GM12864 (cell line): ENCODE measurements around the gene XRRA1.

Source experiments
- DNase-seq: peaks from one replicate; pipeline ENCODE4 v3.0.0-alpha.2; 2011; ENCODE audit warnings: low read depth
- H3K4me3 ChIP-seq: 2 replicates; pipeline ENCODE4 v1.5.1; 2011; ENCODE audit warnings: mild to moderate bottlenecking, low read depth, low read length, control low read depth
- CTCF ChIP-seq: IDR thresholded peaks from 2 replicates; pipeline ENCODE4 v1.5.1; 2011; ENCODE audit warnings: low read depth, mild to moderate bottlenecking, moderate library complexity, low read length, control low read depth, inconsistent platforms; ENCODE audit errors: missing control alignments

XRRA1 gene

GRCh38 chr11:74824285-74824982 lies 124.5 kb downstream of the XRRA1 start:
- TF ChIP-seq CTCF = no peak
- DNase-seq = no peak
- no peak overlapping the region for H3K4me3 ChIP-seq

GRCh38 chr11:74822170-74822569 lies 126.7 kb downstream of the XRRA1 start:
- H3K4me3 ChIP-seq = no peak overlapping the region
- no peak for TF ChIP-seq CTCF
- no peak for DNase-seq

GRCh38 chr11:74820763-74821162 lies 128.1 kb downstream of the XRRA1 start:
- H3K4me3 ChIP-seq = no peak overlapping the region
- no peak for DNase-seq
- TF ChIP-seq CTCF = no peak

- DNase-seq = no peak
- H3K4me3 ChIP-seq = no peak overlapping the region
- no peak for TF ChIP-seq CTCF
Observed at GRCh38 chr11:74819400-74819799, 129.5 kb downstream of the XRRA1 start.

- no peak overlapping the region for H3K4me3 ChIP-seq
- TF ChIP-seq CTCF = no peak
- no peak for DNase-seq
Observed at GRCh38 chr11:74818283-74818946, 130.5 kb downstream of the XRRA1 start.

- TF ChIP-seq CTCF = no peak
- no peak for DNase-seq
- H3K4me3 ChIP-seq = no peak overlapping the region
Observed at GRCh38 chr11:74816664-74817063, 132.2 kb downstream of the XRRA1 start.

- DNase-seq = no peak
- H3K4me3 ChIP-seq = no peak overlapping the region
- no peak for TF ChIP-seq CTCF
Observed at GRCh38 chr11:74815966-74816365, 132.9 kb downstream of the XRRA1 start.
